Brain microvascular endothelial cell (primary cell): ENCODE measurements around the gene RGCC.

Experiments used
- DNase-seq: peaks from one replicate; pipeline ENCODE4 v3.0.0-alpha.2; 2020
- H3K27ac ChIP-seq: fragments of 250-450 bp; sonication (Bioruptor Pico); 2 replicates; pipeline ENCODE4 v1.5.1; 2020; ENCODE audit warnings: mild to moderate bottlenecking, moderate library complexity
- H3K27me3 ChIP-seq: fragments of 250-450 bp; sonication (Bioruptor Pico); replicated peaks from 2 replicates; pipeline ENCODE4 v1.5.1; 2020; ENCODE audit warnings: mild to moderate bottlenecking
- H3K36me3 ChIP-seq: fragments of 250-450 bp; sonication (Bioruptor Pico); replicated peaks from 2 replicates; pipeline ENCODE4 v1.5.1; 2020; ENCODE audit warnings: mild to moderate bottlenecking
- H3K4me3 ChIP-seq: 2 replicates; pipeline ENCODE4 v1.5.1; 2011; ENCODE audit warnings: low read depth, mild to moderate bottlenecking, control low read depth, low read length, moderate library complexity
- in situ Hi-C: cut with HindIII; loops from 2 replicates; pipeline ENCODE4 v1.10.0; 2017; ENCODE audit warnings: low sequenced_read_pairs, low pct_ligation_motif_present
- TF ChIP-seq, protein P1 (sequence below): IDR thresholded peaks from 2 replicates; pipeline ENCODE4 v1.5.1; 2011; ENCODE audit warnings: low read depth, mild to moderate bottlenecking, moderate library complexity, low read length, control low read depth, inconsistent platforms; ENCODE audit errors: missing control alignments

RGCC gene

DNA sequence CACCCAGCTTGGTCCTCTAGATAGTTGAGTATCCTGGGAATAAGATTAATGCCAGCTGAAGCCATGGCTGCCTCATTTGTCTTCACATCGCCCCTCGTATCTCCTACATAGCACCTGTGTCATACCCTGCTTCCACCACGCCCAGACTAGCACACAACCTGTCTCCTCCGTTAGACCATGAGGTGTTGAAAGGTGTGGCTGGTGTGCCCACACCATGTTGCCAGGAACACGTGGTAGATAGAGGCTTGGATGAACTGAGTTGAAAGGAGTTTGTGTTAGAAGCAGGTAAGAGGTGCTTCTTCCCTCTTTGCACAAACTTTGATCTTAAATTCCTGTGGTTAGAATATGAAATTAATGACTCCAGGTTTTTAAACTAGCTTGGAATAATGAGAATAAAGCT lies 40.1 kb downstream of the RGCC start:
- no peaks in the 10 kb centered on the region for H3K36me3 ChIP-seq
- H3K27ac ChIP-seq, result no peak overlapping the region
- no peaks in the 10 kb centered on the region for H3K27me3 ChIP-seq
- TF ChIP-seq, protein P1, sequence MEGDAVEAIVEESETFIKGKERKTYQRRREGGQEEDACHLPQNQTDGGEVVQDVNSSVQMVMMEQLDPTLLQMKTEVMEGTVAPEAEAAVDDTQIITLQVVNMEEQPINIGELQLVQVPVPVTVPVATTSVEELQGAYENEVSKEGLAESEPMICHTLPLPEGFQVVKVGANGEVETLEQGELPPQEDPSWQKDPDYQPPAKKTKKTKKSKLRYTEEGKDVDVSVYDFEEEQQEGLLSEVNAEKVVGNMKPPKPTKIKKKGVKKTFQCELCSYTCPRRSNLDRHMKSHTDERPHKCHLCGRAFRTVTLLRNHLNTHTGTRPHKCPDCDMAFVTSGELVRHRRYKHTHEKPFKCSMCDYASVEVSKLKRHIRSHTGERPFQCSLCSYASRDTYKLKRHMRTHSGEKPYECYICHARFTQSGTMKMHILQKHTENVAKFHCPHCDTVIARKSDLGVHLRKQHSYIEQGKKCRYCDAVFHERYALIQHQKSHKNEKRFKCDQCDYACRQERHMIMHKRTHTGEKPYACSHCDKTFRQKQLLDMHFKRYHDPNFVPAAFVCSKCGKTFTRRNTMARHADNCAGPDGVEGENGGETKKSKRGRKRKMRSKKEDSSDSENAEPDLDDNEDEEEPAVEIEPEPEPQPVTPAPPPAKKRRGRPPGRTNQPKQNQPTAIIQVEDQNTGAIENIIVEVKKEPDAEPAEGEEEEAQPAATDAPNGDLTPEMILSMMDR, result no peak
- no peak overlapping the region for H3K4me3 ChIP-seq
- DNase-seq, result no peak
- in situ Hi-C loops, result no loop called here

DNA sequence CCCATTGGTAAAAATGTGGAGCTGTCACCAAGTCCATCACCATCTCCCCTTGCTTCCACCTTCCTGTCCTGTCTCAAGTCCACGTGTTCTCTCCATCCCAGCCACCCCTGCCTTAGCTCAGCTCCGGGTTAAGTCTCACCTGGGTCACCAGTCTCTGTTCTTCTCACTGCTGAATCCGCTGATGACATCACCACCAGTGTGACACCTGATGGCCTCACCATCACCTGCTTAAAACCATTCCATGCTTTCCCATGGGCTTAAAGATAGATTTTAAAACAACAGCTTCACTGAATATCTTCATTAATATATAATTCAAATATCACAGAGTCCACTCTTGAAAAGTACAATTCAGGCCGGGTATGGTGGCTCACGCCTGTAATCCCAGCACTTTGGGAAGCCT lies 42.1 kb downstream of the RGCC start:
- H3K4me3 ChIP-seq, result no peak overlapping the region
- H3K27ac ChIP-seq, result no peak overlapping the region

DNA sequence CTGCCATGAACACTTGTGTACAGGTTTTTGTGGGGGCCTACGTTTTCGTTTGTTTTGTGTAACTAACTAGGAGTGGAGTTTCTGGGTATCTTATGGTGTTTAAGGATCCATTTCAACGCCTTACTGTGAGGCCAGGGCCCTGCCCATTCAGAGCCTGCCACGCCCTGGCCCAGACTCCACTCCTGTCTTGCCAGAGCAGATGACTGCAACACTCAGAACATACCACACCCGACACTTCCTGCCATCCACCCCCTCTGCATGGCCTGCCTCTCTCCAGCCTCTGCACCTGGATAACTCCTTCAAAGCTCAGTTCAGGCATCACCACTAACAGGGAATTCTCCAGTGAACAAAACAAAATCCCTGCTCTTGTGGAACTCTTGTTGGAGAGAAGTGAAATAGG lies 43.2 kb downstream of the RGCC start:
- Histone ChIP-seq H3K27ac (no peak overlapping the region), H3K4me3 (no peak overlapping the region), H3K36me3 (no peaks in the 10 kb centered on the region), H3K27me3 (no peaks in the 10 kb centered on the region)
- no peak for DNase-seq
- in situ Hi-C loops, result no loop called here
- TF ChIP-seq, protein P1, result no peak

More for the DNA sequence above, 42.1 kb downstream of the RGCC start:
- in situ Hi-C loops, result no loop called here
- Histone ChIP-seq H3K36me3 (no peaks in the 10 kb centered on the region), H3K27me3 (no peaks in the 10 kb centered on the region)
- TF ChIP-seq, protein P1, result no peak
- no peak for DNase-seq

DNA sequence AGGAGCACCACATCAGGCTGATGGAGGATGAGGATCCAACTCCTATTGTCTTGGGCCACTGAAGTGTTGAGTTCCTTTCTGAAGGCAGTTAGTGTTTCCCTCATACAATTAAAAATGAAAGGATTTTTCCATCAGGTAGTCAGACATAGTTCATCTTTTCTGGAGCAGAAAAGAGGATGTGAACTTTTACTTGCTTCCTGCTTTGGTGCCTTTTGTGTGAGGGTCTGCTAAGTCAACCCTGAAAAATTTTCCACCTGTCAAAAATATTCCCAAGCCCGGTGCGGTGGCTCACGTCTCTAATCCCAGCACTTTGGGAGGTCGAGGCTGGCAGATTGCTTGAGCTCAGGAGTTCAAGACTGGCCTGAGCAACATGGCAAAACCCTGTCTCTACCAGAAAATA lies 43.9 kb downstream of the RGCC start:
- no peak for DNase-seq
- in situ Hi-C loops, result no loop called here
- no peak overlapping the region for H3K27ac ChIP-seq
- no peaks in the 10 kb centered on the region for H3K36me3 ChIP-seq
- H3K4me3 ChIP-seq, result no peak overlapping the region
- TF ChIP-seq, protein P1, result no peak
- H3K27me3 ChIP-seq, result no peaks in the 10 kb centered on the region

DNA sequence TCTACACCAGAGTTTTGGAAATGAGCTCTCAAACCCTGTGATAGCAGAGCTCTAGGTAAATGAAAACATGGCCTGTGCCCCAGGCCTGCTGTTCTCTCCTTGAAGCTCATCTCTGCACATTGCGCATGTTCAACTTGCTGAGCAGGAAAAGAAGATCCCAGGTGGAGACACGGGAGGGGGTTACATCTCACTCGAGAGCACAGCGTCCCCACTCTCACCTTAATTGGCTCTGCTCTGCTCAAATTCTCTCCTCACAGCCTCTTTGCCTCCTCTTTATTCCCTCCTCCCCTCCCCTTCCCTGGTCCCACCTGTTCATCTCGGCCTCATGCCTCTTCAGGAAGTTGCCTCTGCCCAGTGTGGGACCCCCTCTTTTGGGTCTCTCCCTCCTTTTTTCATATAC lies 44.7 kb downstream of the RGCC start:
- H3K27me3 ChIP-seq, result no peaks in the 10 kb centered on the region
- in situ Hi-C loops, result no loop called here
- no peak for DNase-seq
- no peaks in the 10 kb centered on the region for H3K36me3 ChIP-seq
- H3K4me3 ChIP-seq, result no peak overlapping the region
- TF ChIP-seq, protein P1, result no peak
- no peak overlapping the region for H3K27ac ChIP-seq

DNA sequence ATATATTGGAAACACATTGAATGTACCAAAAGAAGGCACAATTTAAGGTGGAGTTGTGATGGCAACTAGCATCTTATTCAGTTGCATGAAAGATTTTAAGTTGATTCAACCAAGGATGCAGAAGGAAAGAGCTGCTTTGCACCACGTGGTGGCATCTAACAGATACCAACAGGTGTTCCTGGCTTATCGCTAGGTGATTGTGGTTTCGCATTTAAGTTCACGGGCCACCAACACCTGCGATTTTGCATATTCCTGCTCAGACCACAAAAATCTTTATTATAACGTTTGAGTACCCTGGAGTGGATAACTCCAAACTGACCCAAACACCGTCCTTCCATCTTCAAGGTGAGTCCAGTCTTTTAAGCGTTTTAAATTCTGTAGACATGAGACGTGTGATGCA lies 45.3 kb downstream of the RGCC start:
- no peaks in the 10 kb centered on the region for H3K27me3 ChIP-seq
- no peak overlapping the region for H3K27ac ChIP-seq
- in situ Hi-C loops, result no loop called here
- DNase-seq, result no peak
- no peaks in the 10 kb centered on the region for H3K36me3 ChIP-seq
- no peak overlapping the region for H3K4me3 ChIP-seq
- TF ChIP-seq, protein P1, result no peak
